Measurements from ENCODE around the gene ISOC2. TPM values are rescaled to one million over a fixed set of nuclear protein-coding genes. Genes with fewer than 3 reads are reported as not detected.

The ISOC2 gene, protein sequence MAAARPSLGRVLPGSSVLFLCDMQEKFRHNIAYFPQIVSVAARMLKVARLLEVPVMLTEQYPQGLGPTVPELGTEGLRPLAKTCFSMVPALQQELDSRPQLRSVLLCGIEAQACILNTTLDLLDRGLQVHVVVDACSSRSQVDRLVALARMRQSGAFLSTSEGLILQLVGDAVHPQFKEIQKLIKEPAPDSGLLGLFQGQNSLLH
- total RNA-seq, result 58.7 and 71.2 TPM in 2 replicates

DNA sequence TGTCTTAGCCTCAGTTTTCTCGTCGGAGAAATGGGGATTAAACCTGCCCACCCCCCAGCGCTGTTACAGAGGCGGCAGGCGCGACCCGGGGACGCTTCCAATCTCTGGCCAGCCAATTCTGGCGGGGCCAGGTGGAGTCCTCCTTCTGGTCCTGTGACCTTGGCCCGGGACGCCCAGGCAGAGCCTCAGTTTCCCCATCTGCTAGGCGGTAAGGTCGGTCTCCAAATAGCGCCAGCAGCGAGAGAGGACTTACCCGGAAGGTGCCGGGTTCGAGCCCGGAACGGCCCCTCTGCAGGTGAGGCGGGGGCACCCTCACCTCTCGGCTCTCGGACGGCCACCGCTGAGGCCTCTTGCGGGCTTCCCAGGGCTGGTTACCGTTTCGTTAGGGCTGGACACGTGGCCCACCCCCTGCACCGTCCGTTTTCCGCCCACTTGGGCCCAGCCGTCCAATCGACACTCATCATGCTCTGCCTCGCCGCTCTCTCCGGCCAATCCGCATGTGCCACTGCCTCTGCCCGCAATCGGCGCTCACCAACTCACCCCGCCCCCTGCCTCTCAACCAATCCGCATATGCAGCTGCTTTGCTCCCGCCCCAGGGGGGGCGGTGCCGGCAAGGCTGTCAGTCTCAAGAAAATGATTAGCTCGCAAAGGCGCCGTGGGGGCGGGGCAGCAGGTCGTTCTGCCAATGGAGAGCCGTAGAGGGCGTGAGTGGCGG, at the start of gene ISOC2:
ISOC2 (minus strand) TSS at position 384 of the 715 bp plus-strand sequence. CDS start 5,156 bp downstream, outside the sequence.
- peak; percentile 86 for DNase-seq (ENCODE audit: low read depth)
- TF ChIP-seq, protein P1, sequence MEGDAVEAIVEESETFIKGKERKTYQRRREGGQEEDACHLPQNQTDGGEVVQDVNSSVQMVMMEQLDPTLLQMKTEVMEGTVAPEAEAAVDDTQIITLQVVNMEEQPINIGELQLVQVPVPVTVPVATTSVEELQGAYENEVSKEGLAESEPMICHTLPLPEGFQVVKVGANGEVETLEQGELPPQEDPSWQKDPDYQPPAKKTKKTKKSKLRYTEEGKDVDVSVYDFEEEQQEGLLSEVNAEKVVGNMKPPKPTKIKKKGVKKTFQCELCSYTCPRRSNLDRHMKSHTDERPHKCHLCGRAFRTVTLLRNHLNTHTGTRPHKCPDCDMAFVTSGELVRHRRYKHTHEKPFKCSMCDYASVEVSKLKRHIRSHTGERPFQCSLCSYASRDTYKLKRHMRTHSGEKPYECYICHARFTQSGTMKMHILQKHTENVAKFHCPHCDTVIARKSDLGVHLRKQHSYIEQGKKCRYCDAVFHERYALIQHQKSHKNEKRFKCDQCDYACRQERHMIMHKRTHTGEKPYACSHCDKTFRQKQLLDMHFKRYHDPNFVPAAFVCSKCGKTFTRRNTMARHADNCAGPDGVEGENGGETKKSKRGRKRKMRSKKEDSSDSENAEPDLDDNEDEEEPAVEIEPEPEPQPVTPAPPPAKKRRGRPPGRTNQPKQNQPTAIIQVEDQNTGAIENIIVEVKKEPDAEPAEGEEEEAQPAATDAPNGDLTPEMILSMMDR (conservative IDR thresholded peaks at IDR 0.05; ENCODE audit: low read depth, low read length), result no peak
- H3K4me3 ChIP-seq (ENCODE audit: low read depth, low read length), result peak within 1 kb of the TSS; percentile 91

DNA sequence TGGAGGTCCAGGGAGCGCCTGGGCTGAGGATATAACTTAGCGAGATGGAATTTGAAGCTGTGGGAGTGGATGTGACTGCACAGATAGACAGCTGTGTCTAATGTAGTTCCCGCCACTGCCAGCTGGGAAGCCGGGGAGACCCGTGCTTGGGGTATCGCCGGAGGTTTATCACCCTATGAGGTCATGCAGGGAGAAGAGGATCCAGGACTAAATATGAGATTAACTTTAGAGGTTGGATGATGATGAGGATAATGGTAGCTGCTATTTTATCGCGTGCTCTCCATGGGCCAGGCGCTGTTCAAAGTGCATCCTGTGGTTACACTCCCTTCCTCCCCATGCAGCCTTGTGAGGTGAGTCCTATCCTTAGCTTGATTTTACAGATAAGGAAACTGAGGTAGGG, 46.7 kb upstream of the ISOC2 start:
- DNase-seq (ENCODE audit: low read depth), result no peak
- H3K4me3 ChIP-seq (ENCODE audit: low read depth, low read length), result no peak overlapping the region
- TF ChIP-seq, protein P1 (conservative IDR thresholded peaks at IDR 0.05; ENCODE audit: low read depth, low read length), result no peak

DNA sequence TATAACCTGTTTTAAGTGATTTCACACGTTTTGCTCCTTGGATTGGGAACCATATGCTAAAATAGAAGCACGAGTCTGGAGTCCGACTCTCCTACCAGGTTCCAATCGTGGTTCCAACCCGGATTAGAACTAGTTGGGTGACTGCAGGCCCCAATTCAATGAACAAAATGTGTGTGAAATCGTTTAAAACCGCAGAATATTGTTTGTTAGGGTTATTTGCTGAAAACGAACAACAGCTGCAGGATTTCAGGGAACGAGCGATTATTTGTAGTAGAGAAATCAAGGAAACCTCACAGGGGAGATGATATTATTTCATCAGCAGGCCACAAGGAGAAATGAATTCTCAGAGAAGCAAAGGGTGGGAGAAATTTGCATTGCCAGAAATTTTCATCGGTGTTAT, 43.5 kb upstream of the ISOC2 start:
- DNase-seq (ENCODE audit: low read depth), result no peak
- TF ChIP-seq, protein P1 (conservative IDR thresholded peaks at IDR 0.05; ENCODE audit: low read depth, low read length), result no peak
- H3K4me3 ChIP-seq (ENCODE audit: low read depth, low read length), result no peak overlapping the region

DNA sequence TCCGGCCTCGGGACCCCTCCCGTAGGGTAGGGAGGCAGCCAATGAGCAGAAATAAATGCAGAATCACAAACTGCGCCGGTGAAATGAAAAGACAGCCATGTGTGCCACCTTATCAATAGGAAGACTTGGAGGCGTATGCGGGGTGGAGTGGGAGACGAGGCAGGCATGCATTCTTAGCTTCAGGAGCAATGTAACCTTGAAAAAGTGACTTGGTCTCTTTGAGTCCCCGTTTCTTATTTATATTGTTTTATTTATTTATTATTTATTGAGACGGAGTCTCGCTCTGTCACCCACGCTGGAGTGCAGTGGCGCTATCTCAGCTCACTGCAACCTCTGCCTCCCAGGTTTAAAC, 42.8 kb upstream of the ISOC2 start:
- no peak overlapping the region for H3K4me3 ChIP-seq (ENCODE audit: low read depth, low read length)
- TF ChIP-seq, protein P1 (conservative IDR thresholded peaks at IDR 0.05; ENCODE audit: low read depth, low read length), result no peak
- no peak for DNase-seq (ENCODE audit: low read depth)

DNA sequence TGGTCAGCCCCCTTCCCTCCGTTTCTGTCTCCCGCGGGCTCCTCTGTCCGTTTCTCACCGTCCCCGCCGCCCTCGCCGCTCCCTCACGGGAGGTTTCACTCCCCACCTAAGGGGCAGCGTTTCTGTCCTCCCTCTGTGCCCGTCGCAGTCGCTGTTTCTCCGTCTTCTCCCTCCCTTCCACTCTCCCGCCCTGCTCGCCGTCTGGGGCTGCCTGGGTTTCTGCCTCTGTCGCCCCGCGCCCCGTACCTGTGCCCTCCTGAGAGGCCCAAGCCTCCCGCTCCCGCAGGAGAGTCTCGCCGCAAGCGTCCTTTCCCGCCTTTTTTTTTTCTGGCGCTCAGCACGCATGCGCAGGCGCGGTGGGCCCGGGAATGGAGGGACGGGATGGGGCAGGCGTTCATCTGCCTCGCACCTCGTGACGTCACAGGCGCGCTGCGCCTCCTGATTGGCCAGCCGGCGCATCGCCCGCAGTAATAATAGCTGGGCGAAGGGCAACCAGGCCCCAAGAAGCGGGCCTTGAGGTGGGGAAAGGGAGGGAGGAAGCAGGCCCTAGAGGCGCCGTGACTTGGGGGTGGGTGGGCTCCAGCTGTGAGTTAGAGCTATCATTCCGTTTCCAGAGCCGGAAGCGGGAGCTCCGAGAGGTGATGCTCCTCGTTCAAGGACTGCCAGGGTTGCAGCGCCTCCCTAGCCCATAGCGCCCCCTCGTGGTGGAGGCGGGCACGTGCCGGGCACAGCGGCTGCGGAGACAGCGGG, 42.2 kb upstream of the ISOC2 start:
- H3K4me3 ChIP-seq (ENCODE audit: low read depth, low read length), result peak overlapping the region; percentile 61
- DNase-seq (ENCODE audit: low read depth), result peak; percentile 36
- TF ChIP-seq, protein P1 (conservative IDR thresholded peaks at IDR 0.05; ENCODE audit: low read depth, low read length), result peak; percentile 91

DNA sequence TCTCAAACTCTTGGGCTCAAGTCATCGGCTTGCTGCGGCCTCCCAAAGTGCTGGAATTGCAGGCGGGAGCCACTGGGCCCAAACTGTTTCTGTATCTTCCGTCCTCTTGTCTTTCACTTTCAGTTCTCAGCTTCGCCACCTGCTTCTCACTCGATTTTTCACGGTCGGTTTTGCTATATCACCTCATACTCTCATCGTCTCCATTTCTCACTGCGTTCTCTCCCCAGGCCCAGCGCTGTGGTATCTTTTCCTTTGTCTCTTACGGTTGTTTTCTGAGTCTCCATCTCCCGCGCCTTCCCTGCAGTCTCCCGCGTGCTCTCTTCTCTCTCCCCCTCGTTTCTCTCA, 41.7 kb upstream of the ISOC2 start:
- TF ChIP-seq, protein P1 (conservative IDR thresholded peaks at IDR 0.05; ENCODE audit: low read depth, low read length), result no peak
- no peak for DNase-seq (ENCODE audit: low read depth)
- H3K4me3 ChIP-seq (ENCODE audit: low read depth, low read length), result no peak overlapping the region
